GM12878 (cell line): ENCODE data around the gene CPS1. TPM values are rescaled to one million over a fixed set of nuclear protein-coding genes. Genes with fewer than 3 reads are reported as not detected.

Experiments
- ATAC-seq: fragments of 200-7000 bp; cut with Tn5 transposase; 3 replicates; pipeline ENCODE4 v1.9.1; 2020; ENCODE audit warnings: mild to moderate bottlenecking, moderate library complexity
- BruUV-seq: library from RNA; stranded (reverse); fragments of 400-500 nt; replicated peaks from 2 replicates; lab custom pipeline; 2021; lab: Mats Ljungman, UMichigan
- CTCF ChIA-PET: fragments of 300-600 bp; sonication (Branson Sonifier 250); formaldehyde crosslinking; extraction: SDS; loops from one replicate; lab custom pipeline; 2021; ENCODE audit warnings: inconsistent platforms; lab: Yijun Ruan, JAX
- POLR2A ChIA-PET: fragments of 350-600 bp; formaldehyde crosslinking; extraction: SDS; loops from one replicate; lab custom pipeline; 2021; ENCODE audit warnings: inconsistent platforms; lab: Charles Lee
- RAD21 ChIA-PET: fragments of 300-600 bp; sonication (Branson Sonifier 250); formaldehyde crosslinking; loops from one replicate; lab custom pipeline; 2023; ENCODE audit warnings: antibody characterized with exemption; ENCODE audit not compliant: unreplicated experiment; lab: Charles Lee
- SMC1A ChIA-PET: fragments of 300-600 bp; sonication (Branson Sonifier 250); formaldehyde crosslinking; loops from one replicate; lab custom pipeline; 2023; ENCODE audit not compliant: unreplicated experiment, uncharacterized antibody; lab: Charles Lee
- DNase-seq: peaks from one replicate; pipeline ENCODE4 v3.0.0-alpha.2; 2011; ENCODE audit warnings: low read depth, low spot score
- FAIRE-seq: peaks from 3 replicates; lab custom pipeline; 2011; peaks lifted over from hg19 to GRCh38; lab: Jason Lieb, UNC
- H2AFZ ChIP-seq: 2 replicates; pipeline ENCODE4 v1.6.0; 2011; ENCODE audit warnings: low read depth, low read length, control low read depth; ENCODE audit not compliant: control insufficient read depth
- H3K27ac ChIP-seq: 2 replicates; pipeline ENCODE4 v1.5.1; 2011; ENCODE audit warnings: control low read depth; ENCODE audit not compliant: control insufficient read depth, insufficient read depth
- H3K27me3 ChIP-seq, 2 experiments: replicated peaks in 1 of 2; 2 replicates each; pipeline versions ENCODE4 v1.6.0 to v1.6.1; 2011; ENCODE audit warnings: low read length in 1 of 2; ENCODE audit not compliant: control insufficient read depth in 2 of 2, insufficient read depth in 2 of 2
- H3K36me3 ChIP-seq, 2 experiments: 2 replicates each; pipeline ENCODE4 v1.5.1; 2011; ENCODE audit warnings: low read length in 1 of 2; ENCODE audit not compliant: control insufficient read depth in 2 of 2, insufficient read depth in 2 of 2
- H3K4me1 ChIP-seq: 2 replicates; pipeline ENCODE4 v1.6.1; 2011; ENCODE audit warnings: mild to moderate bottlenecking, low read length, moderate library complexity, mixed read lengths; ENCODE audit not compliant: control insufficient read depth, insufficient read depth
- H3K4me2 ChIP-seq: 2 replicates; pipeline ENCODE4 v1.6.0; 2011; ENCODE audit warnings: control low read depth; ENCODE audit not compliant: control insufficient read depth, insufficient read depth
- H3K4me3 ChIP-seq: fragments of 200-600 bp; sonication (generic); 2 replicates; pipeline ENCODE4 v1.5.1; 2016
- H3K79me2 ChIP-seq: 2 replicates; pipeline ENCODE4 v1.6.0; 2011; ENCODE audit warnings: low read length; ENCODE audit not compliant: control insufficient read depth, insufficient read depth
- H3K9ac ChIP-seq: 2 replicates; pipeline ENCODE4 v1.8.0; 2011; ENCODE audit warnings: low read length, control low read depth, mixed read lengths; ENCODE audit not compliant: control insufficient read depth, insufficient read depth
- H3K9me3 ChIP-seq: replicated peaks from 3 replicates; pipeline ENCODE4 v1.5.1; 2011; ENCODE audit warnings: mild to moderate bottlenecking, low read length; ENCODE audit not compliant: control insufficient read depth, insufficient read depth
- H4K20me1 ChIP-seq: 2 replicates; pipeline ENCODE4 v1.6.0; 2011; ENCODE audit not compliant: control insufficient read depth, insufficient read depth
- ASH2L ChIP-seq: fragments of 300-600, 200-600 bp; sonication (generic); IDR thresholded peaks from 2 replicates; pipeline ENCODE4 v1.6.1; 2017; ENCODE audit warnings: low read depth, mild to moderate bottlenecking, borderline replicate concordance
- BMI1 ChIP-seq: fragments of 450-650 bp; IDR thresholded peaks from 2 replicates; pipeline ENCODE4 v1.6.1; 2016; ENCODE audit warnings: mild to moderate bottlenecking, moderate library complexity, borderline replicate concordance
- SREBF2 ChIP-seq: IDR thresholded peaks from 2 replicates; pipeline ENCODE4 v1.6.1; 2012; ENCODE audit warnings: mild to moderate bottlenecking, low read length
- ZNF207 ChIP-seq: fragments of 450-650 bp; IDR thresholded peaks from 2 replicates; pipeline ENCODE4 v1.6.1; 2014; ENCODE audit warnings: antibody characterized with exemption, mild to moderate bottlenecking, borderline replicate concordance
- WGBS: methylation state at CpG from one replicate; pipeline ENCODE4 v1.1.6; 2016; ENCODE audit warnings: low lambda C conversion rate; ENCODE audit not compliant: insufficient replicate concordance, insufficient coverage; ENCODE audit errors: missing lambda C conversion rate; 5-methylcytosine and 5-hydroxymethylcytosine counted together
- in situ Hi-C: fragments of 300-500 bp; cut with MboI; formaldehyde crosslinking; loops from 9 replicates; pipeline ENCODE4 v1.14.3; 2018; ENCODE audit warnings: mixed read lengths
- intact Hi-C: fragments of 100-400 bp; cut with micrococcal nuclease; formaldehyde crosslinking; loops from one replicate; pipeline ENCODE4 v1.14.2; 2022; ENCODE audit not compliant: unreplicated experiment
- polyA plus RNA-seq, 11 experiments: library from polyadenylated mRNA; depleted of rRNA in 4 of 11; unstranded in 6 of 11; stranded (reverse) in 5 of 11; fragments of >200 nt; fragmentation: Nextera tagmentation in 4 of 11; fragmentation: Illumina TruSeq in 1 of 11; extraction: Ambion mirVana in 4 of 11; extraction: Trizol in 1 of 11; gene quantifications; 1 replicate in 1 of 11; 2 replicates in 10 of 11; pipeline versions ENCODE4 v1.2.1 to v1.2.3, GENCODE V29; 2011 to 2016; ENCODE audit warnings: inconsistent platforms in 2 of 11, missing spikeins in 2 of 11, low read depth in 1 of 11
- total RNA-seq, 4 experiments: library from RNA; depleted of rRNA in 3 of 4; stranded (reverse); fragments of >200 nt in 3 of 4; fragmentation: Illumina TruSeq in 1 of 4; extraction: Trizol in 1 of 4; gene quantifications; 2 replicates each; pipeline versions ENCODE4 v1.2.1 to v1.2.3, GENCODE V29; 2013 to 2021
- TF ChIP-seq, protein P1 (sequence below): fragments of 450-650 bp; IDR thresholded peaks from 2 replicates; pipeline ENCODE4 v1.6.1; 2016; ENCODE audit warnings: mild to moderate bottlenecking, moderate library complexity, borderline replicate concordance
- TF ChIP-seq, protein P2 (sequence below): fragments of 450-650 bp; IDR thresholded peaks from 2 replicates; pipeline ENCODE4 v1.6.1; 2018; ENCODE audit warnings: mild to moderate bottlenecking, low read depth, moderate library complexity; ENCODE audit not compliant: partially characterized antibody

Gene CPS1
- total and polyA plus RNA-seq, 10 of the 15 experiments (the other 5 are each of a cell fraction or from before 2014, with no cell fraction given), result 0.20 to 4.6 (median 0.55) TPM

DNA sequence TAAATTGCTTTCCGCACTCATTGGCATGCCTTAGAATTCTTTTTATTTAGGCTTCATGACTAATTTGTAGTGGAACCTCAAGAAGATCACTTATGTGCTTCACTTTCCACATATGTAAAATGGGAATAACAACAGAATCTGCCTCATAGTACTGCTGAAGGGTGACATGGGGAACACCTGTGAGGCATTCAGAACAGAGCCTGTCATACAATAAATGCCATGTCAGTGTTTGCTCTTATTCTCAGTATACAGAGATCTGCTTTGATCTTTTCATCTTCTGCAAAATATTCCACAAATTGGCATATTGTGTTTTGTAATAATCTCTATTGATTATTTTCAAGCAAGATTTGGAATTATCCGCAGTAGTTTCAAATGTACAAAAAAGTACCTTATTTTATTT, 17.4 kb upstream of the CPS1 start:
- in situ Hi-C loops (no loop called here), intact Hi-C loops (no loop called here)
- Histone ChIP-seq H3K4me1 (no peaks in the 10 kb centered on the region), H3K27me3 (no peaks in the 10 kb centered on the region), H3K4me2 (no peak overlapping the region), H2AFZ (no peak overlapping the region), H3K4me3 (no peak overlapping the region), H3K27ac (no peak overlapping the region), H3K9ac (no peak overlapping the region), H4K20me1 (no peaks in the 10 kb centered on the region), H3K79me2 (no peaks in the 10 kb centered on the region), H3K36me3 (no peaks in the 10 kb centered on the region), H3K9me3 (no peaks in the 10 kb centered on the region)
- FAIRE-seq (no peak), DNase-seq (no peak), ATAC-seq (no peak)
- 85% methylated on average over 2 of the region's 2 CpGs for WGBS
- ChIA-PET RAD21 (no interaction called here), SMC1A (no interaction called here), CTCF (no interaction called here), POLR2A (no interaction called here)
- no TSS peak for BruUV-seq
- no peak for TF ChIP-seq ASH2L
- TF ChIP-seq SREBF2, result no peak
- no peak for TF ChIP-seq BMI1
- TF ChIP-seq, protein P1, sequence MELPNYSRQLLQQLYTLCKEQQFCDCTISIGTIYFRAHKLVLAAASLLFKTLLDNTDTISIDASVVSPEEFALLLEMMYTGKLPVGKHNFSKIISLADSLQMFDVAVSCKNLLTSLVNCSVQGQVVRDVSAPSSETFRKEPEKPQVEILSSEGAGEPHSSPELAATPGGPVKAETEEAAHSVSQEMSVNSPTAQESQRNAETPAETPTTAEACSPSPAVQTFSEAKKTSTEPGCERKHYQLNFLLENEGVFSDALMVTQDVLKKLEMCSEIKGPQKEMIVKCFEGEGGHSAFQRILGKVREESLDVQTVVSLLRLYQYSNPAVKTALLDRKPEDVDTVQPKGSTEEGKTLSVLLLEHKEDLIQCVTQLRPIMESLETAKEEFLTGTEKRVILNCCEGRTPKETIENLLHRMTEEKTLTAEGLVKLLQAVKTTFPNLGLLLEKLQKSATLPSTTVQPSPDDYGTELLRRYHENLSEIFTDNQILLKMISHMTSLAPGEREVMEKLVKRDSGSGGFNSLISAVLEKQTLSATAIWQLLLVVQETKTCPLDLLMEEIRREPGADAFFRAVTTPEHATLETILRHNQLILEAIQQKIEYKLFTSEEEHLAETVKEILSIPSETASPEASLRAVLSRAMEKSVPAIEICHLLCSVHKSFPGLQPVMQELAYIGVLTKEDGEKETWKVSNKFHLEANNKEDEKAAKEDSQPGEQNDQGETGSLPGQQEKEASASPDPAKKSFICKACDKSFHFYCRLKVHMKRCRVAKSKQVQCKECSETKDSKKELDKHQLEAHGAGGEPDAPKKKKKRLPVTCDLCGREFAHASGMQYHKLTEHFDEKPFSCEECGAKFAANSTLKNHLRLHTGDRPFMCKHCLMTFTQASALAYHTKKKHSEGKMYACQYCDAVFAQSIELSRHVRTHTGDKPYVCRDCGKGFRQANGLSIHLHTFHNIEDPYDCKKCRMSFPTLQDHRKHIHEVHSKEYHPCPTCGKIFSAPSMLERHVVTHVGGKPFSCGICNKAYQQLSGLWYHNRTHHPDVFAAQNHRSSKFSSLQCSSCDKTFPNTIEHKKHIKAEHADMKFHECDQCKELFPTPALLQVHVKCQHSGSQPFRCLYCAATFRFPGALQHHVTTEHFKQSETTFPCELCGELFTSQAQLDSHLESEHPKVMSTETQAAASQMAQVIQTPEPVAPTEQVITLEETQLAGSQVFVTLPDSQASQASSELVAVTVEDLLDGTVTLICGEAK, result no peak
- TF ChIP-seq ZNF207, result no peak
- TF ChIP-seq, protein P2, sequence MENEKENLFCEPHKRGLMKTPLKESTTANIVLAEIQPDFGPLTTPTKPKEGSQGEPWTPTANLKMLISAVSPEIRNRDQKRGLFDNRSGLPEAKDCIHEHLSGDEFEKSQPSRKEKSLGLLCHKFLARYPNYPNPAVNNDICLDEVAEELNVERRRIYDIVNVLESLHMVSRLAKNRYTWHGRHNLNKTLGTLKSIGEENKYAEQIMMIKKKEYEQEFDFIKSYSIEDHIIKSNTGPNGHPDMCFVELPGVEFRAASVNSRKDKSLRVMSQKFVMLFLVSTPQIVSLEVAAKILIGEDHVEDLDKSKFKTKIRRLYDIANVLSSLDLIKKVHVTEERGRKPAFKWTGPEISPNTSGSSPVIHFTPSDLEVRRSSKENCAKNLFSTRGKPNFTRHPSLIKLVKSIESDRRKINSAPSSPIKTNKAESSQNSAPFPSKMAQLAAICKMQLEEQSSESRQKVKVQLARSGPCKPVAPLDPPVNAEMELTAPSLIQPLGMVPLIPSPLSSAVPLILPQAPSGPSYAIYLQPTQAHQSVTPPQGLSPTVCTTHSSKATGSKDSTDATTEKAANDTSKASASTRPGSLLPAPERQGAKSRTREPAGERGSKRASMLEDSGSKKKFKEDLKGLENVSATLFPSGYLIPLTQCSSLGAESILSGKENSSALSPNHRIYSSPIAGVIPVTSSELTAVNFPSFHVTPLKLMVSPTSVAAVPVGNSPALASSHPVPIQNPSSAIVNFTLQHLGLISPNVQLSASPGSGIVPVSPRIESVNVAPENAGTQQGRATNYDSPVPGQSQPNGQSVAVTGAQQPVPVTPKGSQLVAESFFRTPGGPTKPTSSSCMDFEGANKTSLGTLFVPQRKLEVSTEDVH, result no peak
